ENCODE results near the gene PRICKLE3.
"Not testable (repeated sequence)": the region's sequence is repeated elsewhere in the genome, so short reads cannot be mapped to it uniquely, and the experiment has no call there.

Gene PRICKLE3

DNA sequence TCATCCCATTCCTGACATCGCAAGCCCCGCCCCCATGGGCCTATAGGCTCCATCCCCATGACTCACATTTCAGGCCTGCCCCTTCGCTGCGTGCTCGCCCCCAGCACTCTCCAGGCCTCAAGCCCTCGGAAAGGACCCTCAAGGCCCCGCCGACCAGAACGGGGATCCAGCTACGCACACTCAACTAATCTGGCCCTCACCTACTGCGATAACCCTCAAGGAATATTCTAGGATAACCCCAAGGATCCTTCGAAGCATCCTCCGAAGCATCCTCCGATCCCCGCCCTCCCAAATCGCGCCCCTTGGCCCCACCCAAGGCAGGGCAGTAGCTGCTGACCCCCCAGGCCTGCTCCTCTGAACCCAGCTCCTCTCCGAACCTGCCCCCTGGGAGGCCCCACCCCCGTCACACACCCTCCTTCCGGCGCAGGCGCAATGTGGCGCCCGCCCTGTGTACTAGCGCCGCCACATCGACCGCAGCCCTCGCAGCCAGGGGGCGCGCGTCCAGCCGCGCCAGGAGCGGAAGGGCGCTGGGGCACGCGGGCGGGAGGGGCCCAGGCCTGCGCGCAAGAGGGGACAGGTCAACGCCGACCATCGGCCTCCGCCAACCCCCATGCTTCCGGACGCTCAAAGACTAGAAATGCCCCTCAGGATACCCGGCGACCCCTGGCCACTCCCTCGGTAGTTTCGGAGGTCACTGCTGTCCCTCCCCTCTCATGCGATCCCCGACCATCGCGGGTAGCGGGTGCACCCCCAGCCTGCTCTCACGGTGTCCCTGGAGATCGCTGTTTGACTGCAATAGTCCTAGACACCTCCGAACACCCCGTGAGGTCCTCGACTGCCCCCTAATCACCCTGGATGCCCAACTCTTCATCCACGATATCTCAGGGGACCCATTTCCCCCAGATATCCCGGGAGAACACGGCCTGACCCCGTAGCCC is 30.0 kb downstream of the PRICKLE3 start:
- DNase-seq (ENCODE audit: low spot score) = peak; percentile 76

- DNase-seq (ENCODE audit: low spot score) = no peak
These were observed 30.8 kb downstream of the PRICKLE3 start for GRCh38 chrX:49155243-49155899.

GRCh38 chrX:49153467-49153866 is 32.7 kb downstream of the PRICKLE3 start:
- DNase-seq (ENCODE audit: low spot score) = no peak

DNA sequence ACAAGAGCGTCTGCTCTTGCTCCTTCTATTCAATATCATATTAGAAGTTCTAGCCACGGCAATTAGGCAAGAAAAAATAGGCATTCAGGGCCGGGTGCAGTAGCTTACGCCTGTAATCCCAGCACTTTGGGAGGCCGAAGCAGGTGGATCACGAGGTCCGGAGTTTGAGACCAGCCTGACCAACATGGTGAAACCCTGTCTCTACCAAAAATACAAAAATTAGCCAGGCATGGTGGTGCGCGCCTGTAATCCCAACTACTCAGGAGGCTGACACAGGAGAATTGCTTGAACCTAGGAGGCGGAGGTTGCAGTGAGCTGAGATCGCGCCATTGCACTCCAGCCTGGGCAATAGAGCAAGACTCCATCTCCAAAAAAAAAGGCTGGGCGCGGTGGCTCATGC is 36.9 kb downstream of the PRICKLE3 start:
- not testable (repeated sequence) for DNase-seq (ENCODE audit: low spot score)

- DNase-seq (ENCODE audit: low spot score) = not testable (repeated sequence)
These were observed 37.6 kb downstream of the PRICKLE3 start for GRCh38 chrX:49148390-49149100.

DNA sequence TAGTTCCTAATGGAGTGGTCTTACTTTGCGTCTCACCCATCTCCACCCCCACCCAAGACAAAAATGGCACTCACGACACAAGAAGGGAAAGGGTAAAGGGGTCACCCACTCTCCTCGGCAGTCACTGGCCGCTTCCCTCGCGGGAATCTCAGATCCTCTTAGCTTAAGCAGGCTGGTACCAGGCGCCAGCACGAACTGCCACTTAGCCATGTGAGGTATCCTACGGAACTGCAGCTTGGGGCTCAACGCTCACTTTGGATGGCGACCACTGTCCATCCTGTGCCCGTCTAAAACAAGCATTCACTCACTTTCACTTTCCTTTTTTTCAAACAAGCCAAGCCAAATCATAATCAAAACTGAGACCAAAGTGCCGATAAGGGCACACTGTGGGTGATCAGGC is 38.2 kb downstream of the PRICKLE3 start:
- DNase-seq (ENCODE audit: low spot score) = no peak

DNA sequence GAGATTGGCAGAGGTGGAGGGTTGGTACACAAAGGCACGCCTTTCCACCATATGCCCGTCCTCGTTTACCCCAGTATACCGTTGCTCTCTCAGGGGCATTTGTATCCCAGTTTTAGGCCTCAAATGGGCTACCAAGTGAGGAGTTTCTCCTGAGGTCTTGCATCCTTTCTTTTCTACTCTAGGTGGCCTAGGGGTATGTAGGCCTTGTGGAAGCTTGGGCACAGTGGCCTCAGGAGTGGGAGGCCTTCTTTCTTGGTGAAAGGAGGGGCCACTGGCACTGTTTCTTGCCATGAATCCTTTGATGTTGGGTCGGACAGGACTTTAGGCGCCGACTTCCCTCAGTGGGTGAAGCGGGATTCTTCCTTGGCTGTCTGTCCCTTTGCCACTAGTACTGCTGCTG is 38.9 kb downstream of the PRICKLE3 start:
- DNase-seq (ENCODE audit: low spot score) = no peak

DNA sequence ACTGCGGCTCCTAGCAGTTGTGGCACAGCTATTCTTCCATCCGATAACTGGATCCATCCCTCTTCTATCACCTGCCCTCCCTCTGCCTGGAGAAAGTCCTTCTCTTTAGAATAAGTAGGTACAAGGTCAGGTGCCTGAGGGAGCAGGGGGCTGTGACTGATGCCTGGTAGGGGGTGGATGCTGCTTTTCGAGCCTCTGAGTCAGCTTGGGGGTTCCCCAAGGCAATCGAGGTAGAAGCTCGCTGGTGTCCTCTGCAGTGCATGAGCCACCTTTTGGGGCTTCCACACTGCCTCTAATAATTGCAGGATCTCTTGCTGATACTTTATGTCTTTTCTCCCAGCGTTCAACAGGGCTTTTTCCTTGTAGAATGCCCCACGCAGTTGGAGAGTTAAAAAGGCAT is 43.0 kb downstream of the PRICKLE3 start:
- not testable (repeated sequence) for DNase-seq (ENCODE audit: low spot score)

GRCh38 chrX:49142264-49142663 is 43.9 kb downstream of the PRICKLE3 start:
- DNase-seq (ENCODE audit: low spot score) = not testable (repeated sequence)

GRCh38 chrX:49139713-49140112 is 46.5 kb downstream of the PRICKLE3 start:
- DNase-seq (ENCODE audit: low spot score) = no peak

DNA sequence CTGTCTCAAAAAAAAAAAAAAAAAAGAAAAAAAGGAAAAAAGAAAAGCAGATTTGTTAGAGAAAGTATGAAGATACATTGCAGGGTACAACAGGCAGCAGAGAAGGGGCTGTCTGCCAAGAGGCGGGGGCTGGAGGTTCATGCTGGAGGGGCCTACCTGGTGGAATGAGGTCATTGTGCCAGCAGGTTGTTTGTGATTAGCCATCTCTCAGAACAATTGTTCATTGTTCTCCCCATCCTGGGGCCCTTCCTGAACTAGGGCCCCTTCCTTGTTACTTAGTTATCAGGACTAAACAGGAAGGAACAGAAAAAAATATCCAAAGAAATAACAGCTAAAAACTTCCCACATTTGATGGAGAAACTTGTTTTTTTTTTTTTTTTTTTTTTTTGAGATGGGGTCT is 48.7 kb downstream of the PRICKLE3 start:
- no peak for DNase-seq (ENCODE audit: low spot score)

- DNase-seq (ENCODE audit: low spot score) = no peak
These were observed 52.4 kb downstream of the PRICKLE3 start for GRCh38 chrX:49133759-49134158.

GRCh38 chrX:49132275-49132674 is 53.9 kb downstream of the PRICKLE3 start:
- DNase-seq (ENCODE audit: low spot score) = not testable (repeated sequence)

DNA sequence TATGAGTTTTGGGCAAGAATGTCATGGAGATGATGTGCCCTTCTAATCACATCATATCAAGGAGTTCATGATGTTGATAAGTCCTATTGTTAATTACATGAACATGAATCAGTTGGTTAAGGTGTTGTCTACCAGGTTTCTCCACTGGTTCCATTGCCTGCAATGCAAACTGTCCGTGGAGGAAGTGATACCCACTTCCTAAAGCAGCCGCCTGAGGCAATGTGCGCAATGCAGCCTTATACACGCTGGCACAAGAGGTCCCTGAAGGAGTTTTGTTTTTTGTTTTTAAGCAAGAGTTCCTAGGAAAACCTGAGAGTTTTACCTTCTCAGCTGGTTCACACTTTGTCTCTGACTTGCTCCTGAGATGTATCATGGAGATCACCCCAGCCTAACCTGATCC is 56.7 kb downstream of the PRICKLE3 start:
- no peak for DNase-seq (ENCODE audit: low spot score)

- DNase-seq (ENCODE audit: low spot score) = not testable (repeated sequence)
These were observed 58.4 kb downstream of the PRICKLE3 start for GRCh38 chrX:49127742-49128258.

All from HuH-7.5 (cell line).